Erythroblast (primary cell): ENCODE results near the gene ASB14.
"Not testable (repeated sequence)": the region's sequence is repeated elsewhere in the genome, so short reads cannot be mapped to it uniquely, and the experiment has no call there.

Experiments used
- DNase-seq, 2 experiments: peaks; one replicate each; lab custom pipeline; 2025; lab: John Stamatoyannopoulos, UW
- GATA1 ChIP-seq: IDR thresholded peaks from 2 replicates; pipeline ENCODE4 v1.6.1; 2011; ENCODE audit warnings: low read depth, mild to moderate bottlenecking, control low read depth, low read length, moderate library complexity
- POLR2A ChIP-seq: IDR thresholded peaks from 2 replicates; pipeline ENCODE4 v1.6.1; 2011; ENCODE audit warnings: mild to moderate bottlenecking, low read length

ASB14 gene

DNA sequence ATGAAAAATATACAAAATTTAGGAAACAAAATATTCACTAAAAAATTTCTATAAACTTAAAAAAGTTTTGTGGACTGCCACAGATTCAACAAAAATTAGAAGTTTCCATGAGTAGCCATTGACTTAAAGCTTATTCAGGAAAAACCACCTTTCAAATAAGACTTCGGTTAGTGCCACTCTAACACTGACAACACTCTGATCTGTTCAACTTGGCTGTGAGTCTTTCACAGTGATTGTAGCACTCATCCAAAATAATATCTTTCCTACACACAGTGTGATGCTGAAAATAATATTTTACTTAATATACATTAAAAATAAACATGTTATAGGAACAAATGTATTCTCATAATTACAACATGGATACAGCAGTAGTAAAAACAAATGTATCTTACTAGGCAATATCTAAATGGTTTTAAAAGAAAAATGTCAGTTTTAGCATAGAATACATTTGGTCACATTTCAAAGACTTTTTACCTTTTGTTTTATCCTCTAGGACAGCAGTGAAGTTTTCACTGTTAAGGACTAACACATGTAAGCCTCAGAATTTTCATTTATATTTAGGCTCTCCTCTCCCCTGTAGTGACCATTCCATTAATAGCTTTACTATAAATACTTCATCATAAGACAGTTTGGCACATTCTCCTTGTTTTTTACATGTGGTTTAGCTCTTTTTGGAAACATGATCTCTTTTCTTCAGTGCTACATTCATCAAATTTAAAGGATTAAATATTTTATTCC, at the start of gene ASB14:
Gene ASB14 (minus strand): TSS at position 527 of the 738 bp plus-strand sequence. CDS start 652 bp downstream, outside the sequence.
- TF ChIP-seq POLR2A (no peak), GATA1 (no peak)
- DNase-seq: no peak

- peak; percentile 3 to 7 for DNase-seq
Observed at GRCh38 chr3:57339071-57339642, 46.7 kb upstream of the ASB14 start.

DNA sequence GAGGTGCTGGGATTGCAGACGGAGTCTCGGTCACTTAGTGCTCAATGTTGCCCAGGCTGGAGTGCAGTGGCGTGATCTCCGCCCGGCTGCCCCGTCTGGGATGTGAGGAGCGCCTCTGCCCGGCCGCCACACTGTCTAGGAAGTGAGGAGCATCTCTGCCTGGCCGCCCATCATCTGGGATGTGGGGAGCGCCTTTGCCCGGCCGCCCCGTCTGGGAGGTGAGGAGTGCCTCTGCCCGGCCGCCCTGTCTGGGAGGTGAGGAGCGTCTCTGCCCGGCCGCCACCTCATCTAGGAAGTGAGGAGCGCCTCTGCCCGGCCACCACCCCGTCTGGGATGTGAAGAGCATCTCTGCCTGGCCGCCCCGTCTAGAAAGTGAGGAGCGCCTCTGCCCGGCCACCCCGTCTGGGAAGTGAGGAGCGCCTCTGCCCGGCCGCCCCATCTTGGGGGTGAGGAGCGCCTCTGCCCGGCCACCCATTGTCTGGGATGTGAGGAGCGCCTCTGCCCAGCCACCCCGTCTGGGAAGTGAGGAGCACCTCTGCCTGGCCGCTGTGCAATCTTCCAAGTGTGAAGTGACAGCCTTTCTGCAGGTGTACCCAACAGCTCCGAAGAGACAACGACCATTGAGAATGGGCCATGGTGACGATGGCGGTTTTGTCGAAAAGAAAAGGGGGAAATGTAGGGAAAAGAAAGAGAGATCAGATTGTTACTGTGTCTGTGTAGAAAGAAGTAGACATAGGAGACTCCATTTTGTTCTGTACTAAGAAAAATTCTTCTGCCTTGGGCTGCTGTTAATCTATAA, 46.0 kb upstream of the ASB14 start:
- DNase-seq: not testable (repeated sequence)

- DNase-seq: no peak
- TF ChIP-seq GATA1 (no peak), POLR2A (no peak)
Observed at GRCh38 chr3:57335283-57335938, 42.9 kb upstream of the ASB14 start.

- DNase-seq: no peak
- no peak for TF ChIP-seq POLR2A
- no peak for TF ChIP-seq GATA1
Observed at GRCh38 chr3:57331078-57331610, 38.7 kb upstream of the ASB14 start.

DNA sequence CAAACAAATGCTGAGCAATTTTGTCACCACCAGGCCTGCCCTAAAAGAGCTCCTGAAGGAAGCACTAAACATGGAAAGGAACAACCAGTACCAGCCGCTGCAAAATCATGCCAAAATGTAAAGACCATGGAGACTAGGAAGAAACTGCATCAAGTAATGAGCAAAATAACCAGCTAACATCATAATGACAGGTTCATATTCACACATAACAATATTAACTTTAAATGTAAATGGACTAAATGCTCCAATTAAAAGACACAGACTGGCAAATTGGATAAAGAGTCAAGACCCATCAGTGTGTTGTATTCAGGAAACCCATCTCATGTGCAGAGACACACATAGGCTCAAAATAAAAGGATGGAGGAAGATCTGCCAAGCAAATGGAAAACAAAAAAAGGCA, 34.0 kb upstream of the ASB14 start:
- DNase-seq: not testable (repeated sequence)

DNA sequence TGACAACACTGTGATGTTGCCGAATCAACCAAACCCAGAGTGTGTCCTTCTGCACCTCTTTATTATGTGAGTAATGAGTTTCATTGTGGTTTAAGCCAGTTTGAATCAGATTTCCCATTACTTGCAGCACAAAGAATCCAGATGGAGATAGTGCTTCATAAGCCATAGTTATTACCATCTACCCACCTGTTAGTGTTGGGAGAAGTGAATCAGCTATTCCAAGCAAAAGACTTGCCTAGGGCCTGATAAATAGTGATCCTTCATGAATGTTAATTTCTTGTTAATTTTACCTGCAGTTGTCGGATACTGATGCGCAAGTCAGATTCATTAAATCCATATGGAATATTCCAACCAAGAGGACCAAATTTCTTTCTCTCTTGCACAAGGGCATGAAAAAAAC, 21.7 kb upstream of the ASB14 start:
- TF ChIP-seq POLR2A (no peak), GATA1 (no peak)
- no peak for DNase-seq

DNA sequence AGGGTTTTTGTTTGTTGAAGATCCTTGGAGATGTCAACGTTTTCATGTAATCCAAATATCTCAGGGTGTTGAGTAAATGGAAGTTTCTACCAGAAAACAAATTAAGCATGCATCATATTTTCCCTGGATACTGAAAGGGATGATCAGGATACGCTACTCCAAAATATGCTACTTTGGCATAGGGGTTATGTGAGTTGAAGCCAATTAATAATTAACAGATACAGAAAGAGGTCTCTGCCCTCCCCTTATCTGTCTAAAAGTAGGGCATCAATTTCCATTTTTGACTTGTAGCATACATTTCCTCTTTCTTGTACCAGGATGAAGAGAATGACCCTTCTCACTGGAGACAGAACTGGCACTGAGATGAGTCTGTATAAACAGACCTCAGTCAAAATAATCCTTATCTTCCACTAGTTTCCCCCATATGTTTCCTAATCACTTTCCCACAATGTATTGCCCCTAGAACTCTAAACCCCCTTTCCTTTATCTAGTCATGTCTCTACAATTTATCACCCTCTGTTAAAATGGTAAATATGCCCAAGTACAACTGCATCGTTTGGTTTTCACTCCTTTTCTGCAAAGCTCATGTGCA, 17.4 kb upstream of the ASB14 start:
- no peak for TF ChIP-seq POLR2A
- TF ChIP-seq GATA1: no peak
- no peak for DNase-seq

DNA sequence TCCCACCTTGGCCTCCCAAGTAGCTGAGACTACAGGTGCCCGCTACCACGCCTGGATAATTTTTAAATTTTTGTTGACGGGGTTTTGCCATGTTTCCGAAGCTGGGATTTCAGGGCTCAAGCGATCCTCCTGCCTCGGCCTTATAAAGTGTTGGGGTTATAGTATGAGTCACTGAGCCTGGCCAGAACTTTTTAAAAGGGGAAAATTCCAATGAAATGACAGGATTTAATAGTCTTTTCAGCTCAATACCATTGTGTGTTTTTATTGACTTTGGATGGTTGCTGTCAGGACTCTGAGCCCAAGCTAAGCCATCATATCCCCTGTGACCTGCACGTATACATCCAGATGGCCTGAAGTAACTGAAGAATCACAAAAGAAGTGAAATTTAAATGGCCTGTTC, 11.0 kb upstream of the ASB14 start:
- not testable (repeated sequence) for DNase-seq

DNA sequence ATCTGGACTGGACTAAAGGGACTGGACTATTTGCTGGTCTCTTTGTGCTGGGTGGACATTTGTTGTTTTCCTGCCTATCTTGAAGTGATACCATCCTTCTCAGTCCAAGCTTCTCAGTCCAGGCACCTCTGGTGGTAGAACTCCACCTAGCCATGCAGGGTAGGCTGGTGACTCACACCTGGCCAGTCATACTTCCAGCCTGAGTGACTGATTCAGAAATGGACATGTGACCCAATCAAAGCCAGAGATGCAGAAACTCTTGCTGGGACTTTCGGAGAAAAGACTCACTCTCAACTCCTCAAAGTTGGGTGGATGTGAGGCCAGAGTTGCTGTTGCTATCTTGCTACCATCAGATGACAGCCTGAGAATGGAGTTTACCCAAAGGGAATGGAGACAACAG, 5.6 kb upstream of the ASB14 start:
- TF ChIP-seq POLR2A (no peak), GATA1 (no peak)
- no peak for DNase-seq

DNA sequence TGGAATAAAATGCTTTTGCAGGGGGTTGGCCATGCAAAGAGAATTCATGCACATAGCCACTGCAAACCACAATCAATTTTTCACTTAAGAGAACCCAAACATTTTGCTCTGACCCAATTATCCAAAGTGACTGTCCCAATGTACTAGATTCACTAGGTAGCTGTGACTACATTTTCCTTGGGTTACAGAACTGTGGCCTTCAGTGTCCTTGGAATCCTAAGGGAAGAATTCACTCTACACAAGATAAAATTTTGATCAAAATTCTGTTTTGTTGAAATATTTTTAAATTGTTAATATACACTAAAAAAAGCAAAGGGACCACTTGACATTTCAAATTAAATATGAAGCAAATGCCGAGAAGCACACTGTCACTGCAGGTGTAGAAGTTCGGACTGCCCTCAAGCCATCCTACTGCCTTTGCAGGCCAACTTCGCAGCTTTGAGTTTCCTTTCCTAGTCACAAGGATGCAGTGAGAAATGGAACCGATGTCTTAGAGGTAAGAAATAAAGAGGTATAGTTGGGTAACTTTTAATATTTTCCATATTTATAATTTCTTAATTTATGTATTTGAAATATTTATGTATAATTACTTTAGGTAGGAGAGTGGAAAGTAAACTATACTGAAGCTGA, 527 bp upstream of the ASB14 start:
- TF ChIP-seq POLR2A (no peak), GATA1 (no peak)
- DNase-seq: no peak

DNA sequence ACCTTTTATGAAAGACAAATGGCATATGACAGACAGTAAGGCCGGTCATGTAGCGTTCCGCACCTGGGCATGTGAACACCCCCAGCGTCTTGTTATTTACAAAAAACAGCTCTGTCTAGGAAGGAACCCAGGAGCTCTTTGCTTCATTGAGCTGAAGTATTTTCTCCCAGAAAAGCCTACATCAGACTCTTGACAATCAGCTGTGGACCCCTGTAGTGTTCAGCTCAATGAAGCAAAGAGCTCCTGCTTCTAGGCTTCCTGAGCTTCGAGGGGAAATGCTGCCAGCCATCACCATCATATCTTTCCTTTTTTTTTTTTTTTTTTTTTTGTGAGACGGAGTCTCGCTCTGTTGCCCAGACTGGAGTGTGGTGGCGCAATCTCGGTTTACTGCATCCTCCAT, 4.1 kb downstream of the ASB14 start:
- TF ChIP-seq POLR2A: no peak
- TF ChIP-seq GATA1: no peak
- no peak for DNase-seq

DNA sequence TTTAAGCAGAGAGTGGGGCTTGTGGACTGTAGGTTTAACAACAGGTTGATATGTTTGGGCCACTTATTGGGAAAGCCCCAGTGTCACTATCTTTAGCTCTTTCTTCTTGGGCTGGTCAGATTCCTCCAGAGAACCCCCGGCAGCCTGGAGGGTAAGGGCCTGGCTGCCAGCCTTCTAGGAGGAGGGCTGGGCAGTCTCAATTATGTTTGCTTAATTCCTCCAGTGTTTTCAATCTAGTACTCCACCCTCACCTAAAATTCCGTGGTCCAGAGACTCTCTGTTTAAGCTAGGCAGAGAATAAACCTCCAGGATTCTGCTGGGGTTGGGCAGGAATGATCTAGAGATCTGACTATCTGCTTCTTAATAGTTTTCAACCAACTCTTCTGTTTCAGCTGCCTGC, 5.3 kb downstream of the ASB14 start:
- no peak for DNase-seq
- TF ChIP-seq GATA1 (no peak), POLR2A (no peak)
